ENCODE results near the gene ADPRHL1. TPM values are rescaled to one million over a fixed set of nuclear protein-coding genes. Genes with fewer than 3 reads are reported as not detected.

Gene ADPRHL1
- total RNA-seq, 3 donors from 2014 or later (not counting 1 experiment from before 2014, with no cell fraction given): 0.56 to 0.93 (median 0.72) TPM

- 85% methylated on average over 33 of the region's 33 CpGs for WGBS (ENCODE audit: insufficient coverage)
- H3K4me1 ChIP-seq (ENCODE audit: control insufficient read depth, insufficient read depth, low read length): no peaks in the 10 kb centered on the region
Observed at GRCh38 chr13:113402471-113403254, 50.6 kb downstream of the ADPRHL1 start.

GRCh38 chr13:113401452-113402415, 51.6 kb downstream of the ADPRHL1 start:
- H3K27me3 Mint-ChIP-seq (ENCODE audit: low read depth in 2 of 2): no peaks in the 10 kb centered on the region
- DNase-seq: no peak
- H3K9me3 Mint-ChIP-seq: no peaks in the 10 kb centered on the region
- no peaks in the 10 kb centered on the region for H3K4me1 Mint-ChIP-seq
- Histone ChIP-seq H3K36me3 (ENCODE audit: control insufficient read depth, insufficient read depth, low read length) (no peaks in the 10 kb centered on the region), H3K27me3 (ENCODE audit: control insufficient read depth, insufficient read depth, low read length) (no peaks in the 10 kb centered on the region), H3K4me1 (ENCODE audit: control insufficient read depth, insufficient read depth, low read length) (no peaks in the 10 kb centered on the region), H3K4me3 (ENCODE audit: low read length) (no peak overlapping the region), H3K27ac (ENCODE audit: low read length) (no peak overlapping the region), H3K9me3 (ENCODE audit: control insufficient read depth, insufficient read depth, low read length) (no peaks in the 10 kb centered on the region)
- 91% methylated on average over 52 of the region's 52 CpGs for WGBS (ENCODE audit: insufficient coverage)
- ATAC-seq: no peak
- no peaks in the 10 kb centered on the region for H3K36me3 Mint-ChIP-seq
- intact Hi-C loops (cut with micrococcal nuclease): no loop called here
- no peak overlapping the region for H3K27ac Mint-ChIP-seq
- TF ChIP-seq CTCF (IDR thresholded peaks at IDR 0.05): no peak
- no peak overlapping the region for H3K4me3 Mint-ChIP-seq

More at GRCh38 chr13:113402471-113403254, 50.6 kb downstream of the ADPRHL1 start:
- Mint-ChIP-seq H3K36me3 (no peaks in the 10 kb centered on the region), H3K27me3 (ENCODE audit: low read depth in 2 of 2) (no peaks in the 10 kb centered on the region), H3K4me1 (no peaks in the 10 kb centered on the region), H3K27ac (no peak overlapping the region), H3K9me3 (no peaks in the 10 kb centered on the region), H3K4me3 (no peak overlapping the region)
- DNase-seq (no peak), ATAC-seq (no peak)
- TF ChIP-seq CTCF (IDR thresholded peaks at IDR 0.05): no peak
- Histone ChIP-seq H3K36me3 (ENCODE audit: control insufficient read depth, insufficient read depth, low read length) (no peaks in the 10 kb centered on the region), H3K27me3 (ENCODE audit: control insufficient read depth, insufficient read depth, low read length) (no peaks in the 10 kb centered on the region), H3K9me3 (ENCODE audit: control insufficient read depth, insufficient read depth, low read length) (no peaks in the 10 kb centered on the region), H3K27ac (ENCODE audit: low read length) (no peak overlapping the region), H3K4me3 (ENCODE audit: low read length) (no peak overlapping the region)
- intact Hi-C loops (cut with micrococcal nuclease): no loop called here

- Mint-ChIP-seq H3K4me3 (no peak overlapping the region), H3K4me1 (no peaks in the 10 kb centered on the region), H3K27me3 (ENCODE audit: low read depth in 2 of 2) (no peaks in the 10 kb centered on the region), H3K27ac (no peak overlapping the region), H3K36me3 (no peaks in the 10 kb centered on the region), H3K9me3 (no peaks in the 10 kb centered on the region)
- Histone ChIP-seq H3K9me3 (ENCODE audit: control insufficient read depth, insufficient read depth, low read length) (no peaks in the 10 kb centered on the region), H3K27me3 (ENCODE audit: control insufficient read depth, insufficient read depth, low read length) (no peaks in the 10 kb centered on the region), H3K36me3 (ENCODE audit: control insufficient read depth, insufficient read depth, low read length) (no peaks in the 10 kb centered on the region), H3K4me1 (ENCODE audit: control insufficient read depth, insufficient read depth, low read length) (no peaks in the 10 kb centered on the region), H3K4me3 (ENCODE audit: low read length) (no peak overlapping the region), H3K27ac (ENCODE audit: low read length) (no peak overlapping the region)
- ATAC-seq (no peak), DNase-seq (no peak)
- no peak for TF ChIP-seq CTCF (IDR thresholded peaks at IDR 0.05)
- intact Hi-C loops (cut with micrococcal nuclease): no loop called here
- WGBS (ENCODE audit: insufficient coverage): 83% methylated on average over 25 of the region's 25 CpGs
Observed at GRCh38 chr13:113400621-113401451, 52.5 kb downstream of the ADPRHL1 start.

All from natural killer cell (primary cell).